Measurements from ENCODE around the gene TBCK. TPM values are rescaled to one million over a fixed set of nuclear protein-coding genes. Genes with fewer than 3 reads are reported as not detected.
A peak's percentile ranks its signal among the peaks of the same experiment; 100 is the strongest.

TBCK gene
- total and polyA plus RNA-seq, 2 of the 8 experiments (the other 6 are each of a cell fraction or from before 2014, with no cell fraction given) = 10.2 to 18.7 TPM

DNA sequence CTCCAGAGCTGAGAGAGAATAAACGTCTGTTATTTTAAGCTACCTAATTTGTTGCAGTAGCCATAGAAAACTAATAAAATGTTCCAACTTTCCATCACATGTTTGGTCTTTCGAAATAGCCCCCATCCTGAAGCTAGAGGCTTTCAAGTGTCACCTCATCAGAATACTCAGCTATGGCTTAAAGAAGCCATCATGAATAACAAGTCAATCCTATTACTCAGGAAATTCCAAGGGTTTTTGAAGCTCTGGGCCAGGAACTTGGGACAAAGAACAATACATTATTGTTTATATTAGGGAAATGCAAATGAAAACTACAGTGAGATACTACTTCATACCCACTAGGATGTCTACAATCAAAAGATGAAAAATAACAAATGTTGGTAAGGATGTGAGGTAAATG is 42.2 kb downstream of the TBCK start:
- H4K20me1 ChIP-seq (replicated peaks in 1 of 2; ENCODE audit: control insufficient read depth in 1 of 2, insufficient read depth in 2 of 2, low read length in 2 of 2) = no peaks in the 10 kb centered on the region
- H2AFZ ChIP-seq (ENCODE audit: low read length) = no peak overlapping the region
- H3K9ac ChIP-seq (replicated peaks in 1 of 4; ENCODE audit: extremely low read depth in 1 of 4, low read depth in 3 of 4, low read length in 3 of 4) = no peak overlapping the region
- no peak overlapping the region for H2BK20ac ChIP-seq (ENCODE audit: low read length)
- no peaks in the 10 kb centered on the region for H3K79me2 ChIP-seq (ENCODE audit: control insufficient read depth in 1 of 2, insufficient read depth in 2 of 2, low read length in 2 of 2)
- H3K4me1 ChIP-seq (replicated peaks in 1 of 4; ENCODE audit: control insufficient read depth in 3 of 4, insufficient read depth in 4 of 4, low read length in 3 of 4) = no peaks in the 10 kb centered on the region; a peak in 1 of 7 replicates
- no peak overlapping the region for H3K56ac ChIP-seq (replicated peaks; ENCODE audit: insufficient read length, low read depth, low read length)
- ChIA-PET POLR2A (ENCODE audit: partially characterized antibody) (no interaction called here), CTCF (ENCODE audit: partially characterized antibody) (no interaction called here)
- no peaks in the 10 kb centered on the region for H3K9me3 ChIP-seq (ENCODE audit: insufficient read depth in 2 of 2, low read depth in 1 of 2, low read length in 1 of 2)
- no peaks in the 10 kb centered on the region for H3K27me3 ChIP-seq (replicated peaks in 1 of 4; ENCODE audit: control insufficient read depth in 3 of 4, extremely low read depth in 1 of 4, insufficient read depth in 3 of 4, low read length in 3 of 4)
- H3K79me1 ChIP-seq (ENCODE audit: low read depth, low read length) = no peaks in the 10 kb centered on the region
- no peak overlapping the region for H3K18ac ChIP-seq (ENCODE audit: extremely low read depth, low read length)
- TF ChIP-seq RFX5 (IDR thresholded peaks at IDR 0.05; ENCODE audit: borderline replicate concordance, low read depth, low read length) (no peak), SP2 (IDR thresholded peaks at IDR 0.05; ENCODE audit: low read length) (no peak), GABPA (IDR thresholded peaks at IDR 0.05; ENCODE audit: borderline replicate concordance, insufficient read depth, low read length) (no peak), HDAC6 (IDR thresholded peaks at IDR 0.05; ENCODE audit: low read depth, low read length) (no peak), TBP (IDR thresholded peaks at IDR 0.05; ENCODE audit: low read depth, low read length) (no peak), PHF8 (conservative IDR thresholded peaks at IDR 0.05; ENCODE audit: low read depth, low read length) (no peak), NRF1 (IDR thresholded peaks at IDR 0.05; ENCODE audit: low read depth, low read length) (no peak), POLR2A (IDR thresholded peaks at IDR 0.05; ENCODE audit: control extremely low read depth in 1 of 2, low read depth in 2 of 2, low read length in 2 of 2) (no peak), JUND (IDR thresholded peaks at IDR 0.05; ENCODE audit: low read length) (no peak), ATF3 (IDR thresholded peaks at IDR 0.05; ENCODE audit: insufficient read depth, low read depth, low read length) (no peak), POLR2AphosphoS5 (IDR thresholded peaks at IDR 0.05; ENCODE audit: low read depth, low read length) (no peak), GTF2F1 (IDR thresholded peaks at IDR 0.05; ENCODE audit: borderline replicate concordance, low read depth, low read length) (no peak), JUN (IDR thresholded peaks at IDR 0.05; ENCODE audit: low read depth, low read length) (no peak)
- TF ChIP-seq, protein P1, sequence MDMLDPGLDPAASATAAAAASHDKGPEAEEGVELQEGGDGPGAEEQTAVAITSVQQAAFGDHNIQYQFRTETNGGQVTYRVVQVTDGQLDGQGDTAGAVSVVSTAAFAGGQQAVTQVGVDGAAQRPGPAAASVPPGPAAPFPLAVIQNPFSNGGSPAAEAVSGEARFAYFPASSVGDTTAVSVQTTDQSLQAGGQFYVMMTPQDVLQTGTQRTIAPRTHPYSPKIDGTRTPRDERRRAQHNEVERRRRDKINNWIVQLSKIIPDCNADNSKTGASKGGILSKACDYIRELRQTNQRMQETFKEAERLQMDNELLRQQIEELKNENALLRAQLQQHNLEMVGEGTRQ (IDR thresholded peaks at IDR 0.05; ENCODE audit: low read length) = no peak
- no peak overlapping the region for H3K4me2 ChIP-seq (ENCODE audit: insufficient read depth in 1 of 2, low read depth in 2 of 2, low read length in 2 of 2)
- H3K14ac ChIP-seq (ENCODE audit: insufficient read length) = no peak overlapping the region
- DNase-seq (ENCODE audit: low read depth in 1 of 2, low spot score in 2 of 2) (no peak), FAIRE-seq (no peak)
- no peak overlapping the region for H4K5ac ChIP-seq (ENCODE audit: insufficient read length, low read depth, low read length)
- H3K23ac ChIP-seq (ENCODE audit: insufficient read length) = no peak overlapping the region
- H2AK5ac ChIP-seq (ENCODE audit: low read depth, low read length) = no peak overlapping the region
- no peaks in the 10 kb centered on the region for H3K36me3 ChIP-seq (ENCODE audit: control insufficient read depth in 2 of 4, insufficient read depth in 4 of 4, low read length in 3 of 4)
- no peak overlapping the region for H2BK12ac ChIP-seq (ENCODE audit: low read depth, low read length)
- no peak overlapping the region for H3K4me3 ChIP-seq (ENCODE audit: extremely low read depth in 1 of 4, insufficient read depth in 2 of 4, low read depth in 3 of 4, low read length in 4 of 4)
- H4K8ac ChIP-seq (ENCODE audit: extremely low read depth, insufficient read depth, low read length) = no peak overlapping the region
- 92% methylated on average over 2 of the region's 2 CpGs; no CpG with 5 or more reads in 1 of the 2 experiments for WGBS, 2 experiments (ENCODE audit: extremely low coverage in 1 of 2, insufficient coverage in 1 of 2, insufficient read length in 1 of 2, insufficient replicate concordance in 2 of 2, low coverage in 1 of 2, low lambda C conversion rate in 2 of 2, missing lambda C conversion rate in 1 of 2)
- H3K23me2 ChIP-seq (ENCODE audit: low read depth, low read length) = no peaks in the 10 kb centered on the region
- no peak overlapping the region for H3K4ac ChIP-seq (replicated peaks; ENCODE audit: insufficient read length, low read depth, low read length)
- no peak overlapping the region for H4K91ac ChIP-seq (replicated peaks; ENCODE audit: insufficient read length, low read length)
- no peak overlapping the region for H2BK120ac ChIP-seq (replicated peaks; ENCODE audit: low read depth, low read length)
- H2BK15ac ChIP-seq (ENCODE audit: low read length) = no peak overlapping the region
- peak overlapping the region; percentile 79 for H2BK5ac ChIP-seq (ENCODE audit: low read depth, low read length)
- no peak overlapping the region for H3K27ac ChIP-seq (ENCODE audit: low read depth, low read length)
